HuH-7.5 (cell line): ENCODE results near the gene RHOBTB3.

Source experiments
- DNase-seq: peaks from one replicate; pipeline ENCODE4 v3.0.0; 2011; ENCODE audit warnings: low spot score

Gene RHOBTB3

GRCh38 chr5:95841914-95842812 is 111.0 kb downstream of the RHOBTB3 start:
- no peak for DNase-seq

GRCh38 chr5:95842854-95843544 is 111.9 kb downstream of the RHOBTB3 start:
- DNase-seq, result no peak

- no peak for DNase-seq
Measured at GRCh38 chr5:95843733-95844223, 112.6 kb downstream of the RHOBTB3 start.

DNA sequence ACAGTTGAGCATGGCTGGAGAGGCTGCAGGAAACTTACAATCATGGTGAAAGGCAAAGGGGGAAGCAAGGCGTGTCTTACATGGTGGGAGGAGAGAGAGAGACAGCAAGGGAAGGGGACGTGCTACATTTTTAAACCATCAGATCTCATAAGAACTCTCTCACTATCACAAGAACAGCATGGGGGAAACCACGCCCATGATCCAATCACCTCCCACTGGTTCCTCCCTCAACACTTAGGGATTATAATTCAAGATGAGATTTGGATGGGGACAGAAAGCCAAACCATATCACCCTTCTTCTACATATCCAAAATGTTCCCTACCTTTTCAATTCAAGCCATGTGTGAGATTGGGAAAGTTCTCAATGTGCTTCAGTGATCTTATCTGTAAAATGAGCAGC is 114.3 kb downstream of the RHOBTB3 start:
- no peak for DNase-seq
